ENCODE results near the gene ABCA4. TPM values are rescaled to one million over a fixed set of nuclear protein-coding genes. Genes with fewer than 3 reads are reported as not detected.

ABCA4 gene
- total RNA-seq, 1 donor from 2014 or later: 0.49 TPM

DNA sequence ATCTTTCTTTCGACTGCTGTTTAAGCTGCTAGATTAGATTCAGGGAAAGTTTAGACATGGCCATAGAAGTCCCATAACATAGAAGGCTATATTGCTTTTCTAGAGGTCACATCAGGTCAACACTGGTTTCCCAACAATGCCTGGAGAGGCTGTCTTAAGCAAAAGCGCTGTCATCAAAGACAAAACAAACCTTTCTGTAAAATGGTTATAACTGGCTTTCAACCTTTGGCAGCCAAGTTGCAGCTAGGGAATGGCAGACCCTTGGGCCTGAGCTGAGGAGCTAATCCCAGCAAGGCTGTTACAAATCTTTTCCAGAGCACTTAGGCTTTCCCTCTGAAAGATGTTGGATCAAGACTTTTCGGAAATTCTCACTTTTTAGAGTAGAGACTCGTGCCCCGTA, 11.2 kb upstream of the ABCA4 start:
- intact Hi-C loops (cut with DNase I): no loop called here
- no peak overlapping the region for H3K27ac ChIP-seq
- H3K27me3 ChIP-seq: no peaks in the 10 kb centered on the region
- H3K4me3 ChIP-seq: no peak overlapping the region
- no peaks in the 10 kb centered on the region for H3K36me3 ChIP-seq
- TF ChIP-seq POLR2A (IDR thresholded peaks at IDR 0.05): no peak
- TF ChIP-seq, protein P1, sequence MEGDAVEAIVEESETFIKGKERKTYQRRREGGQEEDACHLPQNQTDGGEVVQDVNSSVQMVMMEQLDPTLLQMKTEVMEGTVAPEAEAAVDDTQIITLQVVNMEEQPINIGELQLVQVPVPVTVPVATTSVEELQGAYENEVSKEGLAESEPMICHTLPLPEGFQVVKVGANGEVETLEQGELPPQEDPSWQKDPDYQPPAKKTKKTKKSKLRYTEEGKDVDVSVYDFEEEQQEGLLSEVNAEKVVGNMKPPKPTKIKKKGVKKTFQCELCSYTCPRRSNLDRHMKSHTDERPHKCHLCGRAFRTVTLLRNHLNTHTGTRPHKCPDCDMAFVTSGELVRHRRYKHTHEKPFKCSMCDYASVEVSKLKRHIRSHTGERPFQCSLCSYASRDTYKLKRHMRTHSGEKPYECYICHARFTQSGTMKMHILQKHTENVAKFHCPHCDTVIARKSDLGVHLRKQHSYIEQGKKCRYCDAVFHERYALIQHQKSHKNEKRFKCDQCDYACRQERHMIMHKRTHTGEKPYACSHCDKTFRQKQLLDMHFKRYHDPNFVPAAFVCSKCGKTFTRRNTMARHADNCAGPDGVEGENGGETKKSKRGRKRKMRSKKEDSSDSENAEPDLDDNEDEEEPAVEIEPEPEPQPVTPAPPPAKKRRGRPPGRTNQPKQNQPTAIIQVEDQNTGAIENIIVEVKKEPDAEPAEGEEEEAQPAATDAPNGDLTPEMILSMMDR (IDR thresholded peaks at IDR 0.05): no peak
- DNase-seq (ENCODE audit: extremely low spot score in 2 of 2): no peak
- no peaks in the 10 kb centered on the region for H3K9me3 ChIP-seq
- no peaks in the 10 kb centered on the region for H3K4me1 ChIP-seq

DNA sequence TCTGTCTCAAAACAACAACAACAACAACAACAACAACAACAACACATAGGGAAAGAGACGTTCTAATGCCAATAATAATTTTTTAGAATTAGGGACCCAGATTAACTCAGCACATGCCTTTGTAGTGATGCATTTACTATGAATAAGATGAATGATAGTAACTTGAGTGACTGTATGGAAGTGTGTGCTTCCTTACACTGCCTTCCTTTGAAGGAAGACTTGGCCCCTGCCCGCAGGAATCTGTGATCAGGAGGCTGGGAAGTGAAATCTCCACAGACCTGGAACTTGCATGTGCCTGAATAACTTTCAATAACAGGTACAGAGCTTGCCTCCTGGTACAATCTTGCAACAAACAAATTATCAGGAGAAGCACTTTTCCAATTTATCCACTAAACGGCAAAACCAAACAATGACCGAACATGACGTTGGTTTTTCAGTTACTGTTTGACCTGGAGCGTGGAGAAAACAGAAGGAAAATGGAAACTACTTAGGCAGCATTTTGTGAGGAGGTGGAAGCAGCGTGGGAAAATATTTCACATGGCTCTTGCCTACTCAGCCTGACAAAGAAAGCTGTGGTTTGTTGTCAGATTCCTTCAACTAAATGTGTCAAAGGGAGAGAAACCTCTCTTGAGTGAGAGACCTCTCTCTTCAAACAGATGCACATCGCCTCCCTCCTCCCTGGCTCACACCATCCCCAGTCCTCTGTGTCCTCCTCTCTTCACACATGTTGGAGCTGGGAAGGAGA, 10.1 kb upstream of the ABCA4 start:
- Histone ChIP-seq H3K9me3 (no peaks in the 10 kb centered on the region), H3K27ac (no peak overlapping the region), H3K4me1 (no peaks in the 10 kb centered on the region), H3K27me3 (no peaks in the 10 kb centered on the region), H3K4me3 (no peak overlapping the region), H3K36me3 (no peaks in the 10 kb centered on the region)
- TF ChIP-seq POLR2A (IDR thresholded peaks at IDR 0.05): no peak
- TF ChIP-seq, protein P1 (IDR thresholded peaks at IDR 0.05): no peak
- no peak for TF ChIP-seq POLR2AphosphoS5 (IDR thresholded peaks at IDR 0.05; ENCODE audit: insufficient read depth in 1 of 2, low read depth in 1 of 2)
- intact Hi-C loops (cut with DNase I): no loop called here
- DNase-seq (ENCODE audit: extremely low spot score in 2 of 2): no peak

DNA sequence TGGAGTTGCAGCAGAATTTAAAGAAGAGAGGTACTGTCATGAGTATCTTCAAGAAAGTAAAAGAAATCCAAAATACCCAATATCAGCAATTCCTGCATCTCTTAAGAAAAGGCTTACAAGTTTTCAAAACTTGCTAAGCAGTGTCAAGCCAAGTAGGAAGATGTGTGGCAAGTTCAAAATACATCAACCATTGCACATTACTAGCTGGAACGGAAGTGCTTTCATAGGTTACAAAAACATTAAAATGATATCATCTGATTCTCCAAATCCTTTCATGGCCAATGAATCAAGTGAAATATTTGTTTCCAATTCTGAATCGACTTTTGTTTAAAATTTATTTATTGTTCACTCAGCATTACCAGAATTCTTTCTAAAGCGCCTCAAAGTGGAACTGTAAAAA, 5.7 kb upstream of the ABCA4 start:
- no peak for DNase-seq (ENCODE audit: extremely low spot score in 2 of 2)
- Histone ChIP-seq H3K4me1 (no peaks in the 10 kb centered on the region), H3K9me3 (no peaks in the 10 kb centered on the region), H3K27me3 (no peaks in the 10 kb centered on the region), H3K36me3 (no peaks in the 10 kb centered on the region), H3K4me3 (no peak overlapping the region), H3K27ac (no peak overlapping the region)
- TF ChIP-seq, protein P1 (IDR thresholded peaks at IDR 0.05): no peak
- TF ChIP-seq POLR2A (IDR thresholded peaks at IDR 0.05) (no peak), POLR2AphosphoS5 (IDR thresholded peaks at IDR 0.05; ENCODE audit: insufficient read depth in 1 of 2, low read depth in 1 of 2) (no peak)
- intact Hi-C loops (cut with DNase I): no loop called here

DNA sequence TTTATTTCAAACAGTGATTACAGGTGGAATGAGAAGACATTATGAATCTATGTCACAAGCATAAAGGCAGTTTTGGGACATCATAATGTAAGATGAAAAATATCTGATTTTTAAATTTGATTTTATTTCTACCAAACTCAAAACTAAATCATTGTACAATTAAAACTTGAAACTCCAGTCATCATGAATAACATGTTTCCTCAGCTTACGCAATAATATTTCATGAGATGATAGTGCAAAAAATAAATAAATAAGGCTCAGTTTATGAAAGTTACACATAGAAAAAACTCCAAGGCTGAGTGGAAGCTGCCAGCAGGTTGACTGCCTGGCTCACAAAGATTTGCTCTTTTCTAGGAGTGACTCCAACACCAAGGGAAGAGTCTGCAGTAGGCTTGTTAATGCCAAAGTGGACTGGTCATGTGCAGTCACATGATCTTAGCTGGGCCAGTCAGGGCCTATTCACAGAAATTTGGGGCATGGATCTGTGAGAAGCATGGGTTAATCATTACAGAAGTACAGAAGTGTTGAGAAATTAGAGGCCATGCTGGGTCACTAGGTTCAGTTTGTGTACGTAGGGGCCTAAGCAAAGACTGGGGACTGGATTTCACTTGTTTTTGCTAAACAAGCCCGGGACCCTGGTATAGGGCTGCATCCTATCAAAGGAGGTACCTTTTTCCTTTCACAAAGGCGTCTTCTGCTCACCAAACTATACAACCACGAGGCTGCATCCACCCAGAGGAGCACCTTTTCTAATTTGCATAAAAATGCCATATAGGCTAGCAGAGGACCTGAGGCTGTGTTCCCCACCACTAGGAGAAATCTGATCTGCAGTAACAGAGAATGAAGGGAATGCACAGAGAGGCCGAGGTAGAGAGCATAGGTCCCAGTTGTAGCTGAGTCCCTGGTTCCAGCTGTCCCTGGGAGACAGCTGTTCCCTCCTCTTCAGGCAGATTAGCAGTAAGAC, 4.9 kb upstream of the ABCA4 start:
- no peaks in the 10 kb centered on the region for H3K36me3 ChIP-seq
- no peaks in the 10 kb centered on the region for H3K9me3 ChIP-seq
- TF ChIP-seq POLR2A (IDR thresholded peaks at IDR 0.05) (no peak), POLR2AphosphoS5 (IDR thresholded peaks at IDR 0.05; ENCODE audit: insufficient read depth in 1 of 2, low read depth in 1 of 2) (no peak)
- TF ChIP-seq, protein P1 (IDR thresholded peaks at IDR 0.05): no peak
- no peak overlapping the region for H3K4me3 ChIP-seq
- no peaks in the 10 kb centered on the region for H3K27me3 ChIP-seq
- DNase-seq (ENCODE audit: extremely low spot score in 2 of 2): no peak
- intact Hi-C loops (cut with DNase I): no loop called here
- H3K4me1 ChIP-seq: no peaks in the 10 kb centered on the region
- no peak overlapping the region for H3K27ac ChIP-seq
